Natural killer cell (primary cell): ENCODE measurements around the gene CTDSP2. TPM values are rescaled to one million over a fixed set of nuclear protein-coding genes. Genes with fewer than 3 reads are reported as not detected.

Source experiments
- ATAC-seq, 3 donors: fragments of 150-1000 bp in 2 of 3; fragments of 200-7000 bp in 1 of 3; cut with Tn5 transposase; 1 replicate in 1 of 3; 2 replicates in 2 of 3; pipeline ENCODE4 v1.10.0; 2021; ENCODE audit warnings: mild to moderate bottlenecking in 2 of 3, moderate library complexity in 2 of 3
- DNase-seq, 2 donors: peaks; one replicate each; pipeline versions ENCODE4 v3.0.0 to v3.0.0-alpha.2; 2013 to 2021; ENCODE audit warnings: mixed read lengths in 1 of 2
- H3K27ac ChIP-seq: one replicate; pipeline ENCODE4 v1.5.1; 2013; ENCODE audit warnings: mild to moderate bottlenecking, low read length
- H3K27me3 ChIP-seq: one replicate; pipeline ENCODE4 v1.6.1; 2013; ENCODE audit warnings: low read length; ENCODE audit not compliant: control insufficient read depth, insufficient read depth
- H3K36me3 ChIP-seq: one replicate; pipeline ENCODE4 v1.6.1; 2013; ENCODE audit warnings: low read length; ENCODE audit not compliant: control insufficient read depth, insufficient read depth
- H3K4me1 ChIP-seq: one replicate; pipeline ENCODE4 v1.6.1; 2013; ENCODE audit warnings: low read length; ENCODE audit not compliant: control insufficient read depth, insufficient read depth
- H3K4me3 ChIP-seq: one replicate; pipeline ENCODE4 v1.5.1; 2013; ENCODE audit warnings: low read length
- H3K9me3 ChIP-seq: one replicate; pipeline ENCODE4 v1.6.1; 2013; ENCODE audit warnings: low read length; ENCODE audit not compliant: control insufficient read depth, insufficient read depth
- H3K27ac Mint-ChIP-seq, 2 donors: one replicate each; pipeline ENCODE4 v1.8.0; 2022; ENCODE audit warnings: mild to moderate bottlenecking in 2 of 2, mixed read lengths in 2 of 2, moderate library complexity in 1 of 2
- H3K27me3 Mint-ChIP-seq, 2 donors: one replicate each; pipeline ENCODE4 v1.8.0; 2022; ENCODE audit warnings: low read depth in 2 of 2, mixed read lengths in 2 of 2
- H3K36me3 Mint-ChIP-seq: one replicate; pipeline ENCODE4 v1.8.0; 2022; ENCODE audit warnings: mixed read lengths
- H3K4me1 Mint-ChIP-seq, 2 donors: one replicate each; pipeline ENCODE4 v1.8.0; 2022; ENCODE audit warnings: mixed read lengths in 2 of 2
- H3K4me3 Mint-ChIP-seq: one replicate; pipeline ENCODE4 v1.8.0; 2022; ENCODE audit warnings: mild to moderate bottlenecking, moderate library complexity, mixed read lengths
- H3K9me3 Mint-ChIP-seq, 2 donors: one replicate each; pipeline ENCODE4 v1.8.0; 2022; ENCODE audit warnings: mixed read lengths in 2 of 2
- CTCF ChIP-seq: fragments of 200-600 bp; IDR thresholded peaks from one replicate; pipeline ENCODE4 v1.8.0; 2022; ENCODE audit warnings: antibody characterized with exemption
- WGBS: methylation state at CpG from one replicate; pipeline ENCODE4 v1.1.7; 2013; ENCODE audit warnings: missing lambda C conversion rate; ENCODE audit not compliant: insufficient coverage; 5-methylcytosine and 5-hydroxymethylcytosine counted together
- intact Hi-C: fragments of 100-400 bp; cut with micrococcal nuclease; formaldehyde crosslinking; loops from one replicate; pipeline ENCODE4 v1.14.2; 2022
- total RNA-seq, 4 donors: library from RNA; stranded (reverse); fragments of 120-200 nt in 1 of 4; gene quantifications; one replicate each; pipeline versions ENCODE4 v1.2.3 to v1.2.4, GENCODE V29; 2013 to 2022

The CTDSP2 gene
- total RNA-seq, 3 donors from 2014 or later (not counting 1 experiment from before 2014, with no cell fraction given), result 93.8 to 135 (median 123) TPM

GRCh38 chr12:57869298-57869926 lies 22.9 kb upstream of the CTDSP2 start:
- intact Hi-C loops, result no loop called here
- TF ChIP-seq CTCF, result no peak
- H3K4me3 ChIP-seq, result no peak overlapping the region
- H3K9me3 ChIP-seq, result no peaks in the 10 kb centered on the region
- Mint-ChIP-seq H3K4me1 (peaks cover 4 to 10% of the 10 kb centered on the region in 2 donors), H3K36me3 (no peaks in the 10 kb centered on the region), H3K27ac (no peak overlapping the region), H3K4me3 (no peak overlapping the region), H3K9me3 (no peaks in the 10 kb centered on the region), H3K27me3 (peaks cover 14 to 16% of the 10 kb centered on the region in 2 donors)
- H3K4me1 ChIP-seq, result peaks cover 6% of the 10 kb centered on the region
- no peak for ATAC-seq
- no peak for DNase-seq
- 92% methylated on average over 11 of the region's 11 CpGs for whole genome bisulfite sequencing
- no peak overlapping the region for H3K27ac ChIP-seq
- no peaks in the 10 kb centered on the region for H3K36me3 ChIP-seq
- peaks cover 14% of the 10 kb centered on the region for H3K27me3 ChIP-seq

GRCh38 chr12:57868851-57869268 lies 22.3 kb upstream of the CTDSP2 start:
- Mint-ChIP-seq H3K27ac (no peak overlapping the region), H3K4me3 (no peak overlapping the region), H3K27me3 (peaks cover 8 to 16% of the 10 kb centered on the region in 2 donors), H3K4me1 (peaks cover 4 to 10% of the 10 kb centered on the region in 2 donors), H3K36me3 (no peaks in the 10 kb centered on the region), H3K9me3 (no peaks in the 10 kb centered on the region)
- Histone ChIP-seq H3K4me1 (peaks cover 6% of the 10 kb centered on the region), H3K36me3 (no peaks in the 10 kb centered on the region), H3K27ac (no peak overlapping the region), H3K9me3 (no peaks in the 10 kb centered on the region), H3K4me3 (no peak overlapping the region), H3K27me3 (peaks cover 16% of the 10 kb centered on the region)
- WGBS, result 92% methylated on average over 11 of the region's 11 CpGs
- intact Hi-C loops, result no loop called here
- TF ChIP-seq CTCF, result no peak
- DNase-seq, result no peak
- ATAC-seq, result no peak

- H3K4me1 ChIP-seq, result peaks cover 6% of the 10 kb centered on the region
- intact Hi-C loops, result no loop called here
- H3K9me3 ChIP-seq, result no peaks in the 10 kb centered on the region
- DNase-seq (no peak), ATAC-seq (no peak)
- Mint-ChIP-seq H3K36me3 (no peaks in the 10 kb centered on the region), H3K27ac (no peak overlapping the region), H3K27me3 (peaks cover 8 to 21% of the 10 kb centered on the region in 2 donors), H3K4me1 (peaks cover 4 to 10% of the 10 kb centered on the region in 2 donors), H3K9me3 (no peaks in the 10 kb centered on the region), H3K4me3 (no peak overlapping the region)
- WGBS, result 100% methylated on average over 2 of the region's 3 CpGs
- H3K4me3 ChIP-seq, result no peak overlapping the region
- no peak overlapping the region for H3K27ac ChIP-seq
- no peak for TF ChIP-seq CTCF
- H3K27me3 ChIP-seq, result peaks cover 18% of the 10 kb centered on the region
- no peaks in the 10 kb centered on the region for H3K36me3 ChIP-seq
Measured at GRCh38 chr12:57868221-57868620, 21.7 kb upstream of the CTDSP2 start.
